ENCODE data around the gene LRRC8B. TPM values are rescaled to one million over a fixed set of nuclear protein-coding genes. Genes with fewer than 3 reads are reported as not detected.
A peak's percentile ranks its signal among the peaks of the same experiment; 100 is the strongest.

Gene LRRC8B
- total and polyA plus RNA-seq, 2 of the 13 experiments (the other 11 are each of a cell fraction or from before 2014, with no cell fraction given): 4.9 to 7.6 TPM

GRCh38 chr1:89525169-89525855 lies 683 bp downstream of the LRRC8B start (continued):
- TF ChIP-seq ZNF780A (CRISPR knock-in tag; IDR thresholded peaks at IDR 0.05): no peak
- TF ChIP-seq AKAP8 (CRISPR knock-in tag; IDR thresholded peaks at IDR 0.05): no peak
- 0 out of 2 replicates have a peak, but pooled peaks have one; percentile 43 for TF ChIP-seq ZNF441 (CRISPR knock-in tag; IDR thresholded peaks at IDR 0.05; ENCODE audit: borderline replicate concordance)
- TF ChIP-seq, protein P1, sequence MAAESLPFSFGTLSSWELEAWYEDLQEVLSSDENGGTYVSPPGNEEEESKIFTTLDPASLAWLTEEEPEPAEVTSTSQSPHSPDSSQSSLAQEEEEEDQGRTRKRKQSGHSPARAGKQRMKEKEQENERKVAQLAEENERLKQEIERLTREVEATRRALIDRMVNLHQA (CRISPR knock-in tag; IDR thresholded peaks at IDR 0.05): no peak
- no peak for TF ChIP-seq FOSL2 (CRISPR knock-in tag; IDR thresholded peaks at IDR 0.05)
- 0 out of 2 replicates have a peak, but pooled peaks have one; percentile 46 for TF ChIP-seq RXRA (CRISPR knock-in tag; IDR thresholded peaks at IDR 0.05)
- TF ChIP-seq ZBTB4 (CRISPR knock-in tag; IDR thresholded peaks at IDR 0.05; ENCODE audit: borderline replicate concordance): 0 out of 2 replicates have a peak, but pooled peaks have one; percentile 54
- peak; percentile 60; the same call in 1 of the 2 replicates for TF ChIP-seq ZBTB7B (CRISPR knock-in tag; IDR thresholded peaks at IDR 0.05)
- TF ChIP-seq, protein P2, sequence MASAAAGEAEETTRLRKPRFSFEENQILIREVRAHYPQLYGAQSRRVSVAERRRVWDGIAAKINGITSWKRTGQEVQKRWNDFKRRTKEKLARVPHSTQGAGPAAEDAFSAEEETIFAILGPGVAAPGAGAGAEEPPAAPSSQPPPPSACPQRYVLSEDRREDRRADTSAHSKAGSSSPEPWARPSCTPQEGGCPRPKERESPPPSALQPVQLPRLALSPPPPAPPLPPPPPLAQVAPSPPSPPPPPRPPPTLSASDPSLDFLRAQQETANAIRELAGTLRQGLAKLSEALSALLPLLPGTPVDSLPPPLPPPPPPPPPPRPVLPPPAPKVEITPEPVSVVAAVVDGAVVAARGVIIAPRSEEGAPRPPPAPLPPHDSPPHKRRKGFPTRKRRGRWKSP (CRISPR knock-in tag; IDR thresholded peaks at IDR 0.05): peak; percentile 84
- TF ChIP-seq ELF1 (CRISPR knock-in tag; IDR thresholded peaks at IDR 0.05): no peak
- TF ChIP-seq, protein P3, sequence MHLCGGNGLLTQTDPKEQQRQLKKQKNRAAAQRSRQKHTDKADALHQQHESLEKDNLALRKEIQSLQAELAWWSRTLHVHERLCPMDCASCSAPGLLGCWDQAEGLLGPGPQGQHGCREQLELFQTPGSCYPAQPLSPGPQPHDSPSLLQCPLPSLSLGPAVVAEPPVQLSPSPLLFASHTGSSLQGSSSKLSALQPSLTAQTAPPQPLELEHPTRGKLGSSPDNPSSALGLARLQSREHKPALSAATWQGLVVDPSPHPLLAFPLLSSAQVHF (CRISPR knock-in tag; IDR thresholded peaks at IDR 0.05): no peak
- TF ChIP-seq ETV5 (CRISPR knock-in tag; IDR thresholded peaks at IDR 0.05; ENCODE audit: borderline replicate concordance): 0 out of 2 replicates have a peak, but pooled peaks have one; percentile 8
- TF ChIP-seq PHF21A (CRISPR knock-in tag; IDR thresholded peaks at IDR 0.05): peak; percentile 50
- peak; percentile 11; the same call in 1 of the 2 replicates for TF ChIP-seq ZNF777 (CRISPR knock-in tag; IDR thresholded peaks at IDR 0.05)
- no peak for TF ChIP-seq SMARCC2 (IDR thresholded peaks at IDR 0.05)
- TF ChIP-seq, protein P4, sequence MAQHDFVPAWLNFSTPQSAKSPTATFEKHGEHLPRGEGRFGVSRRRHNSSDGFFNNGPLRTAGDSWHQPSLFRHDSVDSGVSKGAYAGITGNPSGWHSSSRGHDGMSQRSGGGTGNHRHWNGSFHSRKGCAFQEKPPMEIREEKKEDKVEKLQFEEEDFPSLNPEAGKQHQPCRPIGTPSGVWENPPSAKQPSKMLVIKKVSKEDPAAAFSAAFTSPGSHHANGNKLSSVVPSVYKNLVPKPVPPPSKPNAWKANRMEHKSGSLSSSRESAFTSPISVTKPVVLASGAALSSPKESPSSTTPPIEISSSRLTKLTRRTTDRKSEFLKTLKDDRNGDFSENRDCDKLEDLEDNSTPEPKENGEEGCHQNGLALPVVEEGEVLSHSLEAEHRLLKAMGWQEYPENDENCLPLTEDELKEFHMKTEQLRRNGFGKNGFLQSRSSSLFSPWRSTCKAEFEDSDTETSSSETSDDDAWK (CRISPR knock-in tag; IDR thresholded peaks at IDR 0.05): no peak
- no peak for TF ChIP-seq SALL1 (CRISPR knock-in tag; IDR thresholded peaks at IDR 0.05)
- 0 out of 2 replicates have a peak, but pooled peaks have one; percentile 8 for TF ChIP-seq TOPORS (CRISPR knock-in tag; IDR thresholded peaks at IDR 0.05)
- TF ChIP-seq MEIS2 (CRISPR knock-in tag; IDR thresholded peaks at IDR 0.05): 0 out of 2 replicates have a peak, but pooled peaks have one; percentile 30
- TF ChIP-seq ZBTB34 (CRISPR knock-in tag; IDR thresholded peaks at IDR 0.05): no peak
- no peak for TF ChIP-seq THAP11 (CRISPR knock-in tag; IDR thresholded peaks at IDR 0.05)
- TF ChIP-seq MTF2 (CRISPR knock-in tag; IDR thresholded peaks at IDR 0.05; ENCODE audit: borderline replicate concordance): 0 out of 2 replicates have a peak, but pooled peaks have one; percentile 19
